ENCODE data around the gene CREBZF. TPM values are rescaled to one million over a fixed set of nuclear protein-coding genes. Genes with fewer than 3 reads are reported as not detected.

CREBZF gene
- total RNA-seq, 1 donor from 2014 or later, result 12.9 TPM

- Histone ChIP-seq H3K4me3 (peak overlapping the region; percentile 88), H3K27me3 (ENCODE audit: low read depth) (no peaks in the 10 kb centered on the region), H3K36me3 (no peaks in the 10 kb centered on the region), H3K9me3 (replicated peaks) (no peaks in the 10 kb centered on the region), H3K27ac (replicated peaks) (peak overlapping the region; percentile 95), H3K4me1 (peaks cover 45% of the 10 kb centered on the region)
- TF ChIP-seq, protein P1, sequence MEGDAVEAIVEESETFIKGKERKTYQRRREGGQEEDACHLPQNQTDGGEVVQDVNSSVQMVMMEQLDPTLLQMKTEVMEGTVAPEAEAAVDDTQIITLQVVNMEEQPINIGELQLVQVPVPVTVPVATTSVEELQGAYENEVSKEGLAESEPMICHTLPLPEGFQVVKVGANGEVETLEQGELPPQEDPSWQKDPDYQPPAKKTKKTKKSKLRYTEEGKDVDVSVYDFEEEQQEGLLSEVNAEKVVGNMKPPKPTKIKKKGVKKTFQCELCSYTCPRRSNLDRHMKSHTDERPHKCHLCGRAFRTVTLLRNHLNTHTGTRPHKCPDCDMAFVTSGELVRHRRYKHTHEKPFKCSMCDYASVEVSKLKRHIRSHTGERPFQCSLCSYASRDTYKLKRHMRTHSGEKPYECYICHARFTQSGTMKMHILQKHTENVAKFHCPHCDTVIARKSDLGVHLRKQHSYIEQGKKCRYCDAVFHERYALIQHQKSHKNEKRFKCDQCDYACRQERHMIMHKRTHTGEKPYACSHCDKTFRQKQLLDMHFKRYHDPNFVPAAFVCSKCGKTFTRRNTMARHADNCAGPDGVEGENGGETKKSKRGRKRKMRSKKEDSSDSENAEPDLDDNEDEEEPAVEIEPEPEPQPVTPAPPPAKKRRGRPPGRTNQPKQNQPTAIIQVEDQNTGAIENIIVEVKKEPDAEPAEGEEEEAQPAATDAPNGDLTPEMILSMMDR (IDR thresholded peaks at IDR 0.05; ENCODE audit: borderline replicate concordance), result no peak
- no peak for DNase-seq
- intact Hi-C loops (cut with micrococcal nuclease), result no loop called here
These were observed 804 bp upstream of the CREBZF start for GRCh38 chr11:85665733-85666132.

DNA sequence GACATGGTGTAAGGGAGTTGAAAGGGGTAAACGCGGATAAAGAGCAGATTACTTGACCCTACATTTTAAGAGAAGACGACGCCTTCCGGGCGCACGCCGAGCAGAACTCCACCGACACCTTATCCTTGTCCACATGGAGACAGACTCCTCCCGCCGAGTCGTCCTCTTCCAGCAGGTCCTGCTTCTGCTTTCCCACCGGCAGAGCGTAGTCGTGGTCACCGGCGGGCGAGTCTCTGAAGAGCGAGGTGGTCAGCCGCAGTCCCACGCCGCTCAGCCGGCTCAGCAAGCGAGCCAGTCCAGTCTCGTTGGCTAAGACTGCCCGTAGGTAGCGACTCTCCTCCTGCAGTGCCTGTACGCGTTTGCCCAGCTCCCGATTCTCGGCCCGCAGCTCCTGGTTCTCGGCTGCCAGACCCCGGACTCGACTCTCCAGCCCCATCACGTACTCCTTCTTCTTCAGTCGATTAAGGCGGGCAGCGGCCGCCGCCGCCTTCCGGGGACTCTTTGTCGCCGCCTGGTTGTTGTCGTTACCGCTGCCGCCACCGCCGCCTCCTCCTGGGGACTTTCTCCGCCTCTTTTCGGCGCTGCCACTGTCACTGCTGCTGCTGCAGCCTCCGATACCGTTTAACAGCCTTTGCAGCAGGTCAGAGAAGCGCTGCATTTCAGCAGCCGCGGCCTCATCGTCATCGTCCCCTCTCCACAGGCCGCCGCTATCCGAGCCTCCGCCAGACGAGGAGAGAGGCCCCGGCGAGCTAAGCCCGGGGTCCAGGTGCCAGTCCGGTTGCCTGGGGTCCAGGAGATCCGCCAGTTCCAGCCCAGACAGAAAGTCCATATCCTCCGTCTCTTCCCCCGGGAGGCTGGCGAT lies 945 bp downstream of the CREBZF start:
- H3K4me3 ChIP-seq, result peak overlapping the region; percentile 88
- H3K9me3 ChIP-seq (replicated peaks), result no peaks in the 10 kb centered on the region
- intact Hi-C loops (cut with micrococcal nuclease), result no loop called here
- H3K27me3 ChIP-seq (ENCODE audit: low read depth), result no peaks in the 10 kb centered on the region
- peak overlapping the region; percentile 95 for H3K27ac ChIP-seq (replicated peaks)
- peaks cover 63% of the 10 kb centered on the region for H3K4me1 ChIP-seq
- peak; percentile 83 for DNase-seq
- TF ChIP-seq, protein P1 (IDR thresholded peaks at IDR 0.05; ENCODE audit: borderline replicate concordance), result peak; percentile 72
- H3K36me3 ChIP-seq, result peaks cover 15% of the 10 kb centered on the region

DNA sequence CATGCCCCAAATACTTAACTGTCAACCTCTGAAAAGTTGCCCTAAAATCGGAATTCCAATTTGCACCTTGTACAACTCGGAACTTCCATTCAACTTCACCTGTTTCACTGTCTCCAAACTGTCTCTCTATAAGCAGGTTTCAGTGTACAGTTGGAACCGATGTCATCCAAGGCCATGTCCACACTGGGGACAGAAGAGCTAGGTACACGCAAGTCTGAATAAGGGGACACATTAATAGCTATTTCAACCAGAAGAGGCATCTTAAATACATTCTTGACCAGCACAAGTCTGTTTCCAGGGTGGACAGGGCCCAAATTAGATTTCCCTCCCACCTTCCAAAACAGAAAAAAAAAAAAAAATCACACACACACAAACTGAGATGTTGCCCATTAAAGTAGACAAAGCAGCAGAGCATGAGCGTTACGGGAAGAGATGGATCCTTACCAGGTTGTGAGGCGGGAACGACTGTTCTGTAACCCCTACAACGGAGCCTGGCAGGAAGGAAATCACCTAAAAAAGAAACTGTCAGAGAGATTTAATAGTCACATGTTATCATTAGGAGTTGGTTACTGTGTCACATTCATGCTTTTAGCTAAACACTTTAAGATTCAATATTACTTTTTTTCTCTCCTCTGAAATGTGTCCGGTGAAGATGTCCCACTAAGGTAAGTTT lies 1.7 kb downstream of the CREBZF start:
- TF ChIP-seq, protein P1 (IDR thresholded peaks at IDR 0.05; ENCODE audit: borderline replicate concordance), result no peak
- H3K4me1 ChIP-seq, result peaks cover 71% of the 10 kb centered on the region
- peak overlapping the region; percentile 88 for H3K4me3 ChIP-seq
- H3K36me3 ChIP-seq, result peaks cover 19% of the 10 kb centered on the region
- no peak for DNase-seq
- H3K9me3 ChIP-seq (replicated peaks), result no peaks in the 10 kb centered on the region
- H3K27me3 ChIP-seq (ENCODE audit: low read depth), result no peaks in the 10 kb centered on the region
- H3K27ac ChIP-seq (replicated peaks), result peak overlapping the region; percentile 95
- intact Hi-C loops (cut with micrococcal nuclease), result no loop called here

DNA sequence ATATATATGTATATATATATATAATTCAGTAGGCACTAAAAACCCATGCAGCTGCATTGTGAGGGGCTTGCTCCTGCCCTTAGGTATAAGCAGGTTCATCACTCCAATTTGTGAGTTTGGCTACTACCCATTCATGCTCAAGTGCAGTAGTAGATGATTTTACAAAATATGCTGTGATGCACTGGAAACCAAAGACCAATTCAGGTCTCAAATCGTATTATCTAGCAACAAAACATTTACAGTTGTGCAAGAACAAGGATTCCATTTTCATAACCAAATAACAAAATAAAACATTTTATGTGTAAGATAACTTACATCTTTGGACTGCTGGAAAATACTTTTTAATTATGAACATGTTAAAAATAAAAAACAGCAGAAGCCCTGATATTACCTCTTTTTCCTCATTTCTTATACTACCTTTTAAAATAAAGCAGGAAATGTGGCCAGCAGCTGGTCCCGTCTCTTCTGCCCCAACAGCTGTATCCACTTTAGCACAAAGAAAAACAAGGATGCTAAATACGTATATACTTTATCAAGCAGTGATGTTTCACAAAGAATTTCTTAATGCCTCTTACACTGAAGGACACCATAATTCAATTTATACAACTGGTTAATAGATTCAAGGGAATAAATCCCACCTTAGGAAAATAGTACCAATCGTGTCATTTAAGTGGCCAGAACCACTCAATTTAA lies 2.8 kb downstream of the CREBZF start:
- no peaks in the 10 kb centered on the region for H3K9me3 ChIP-seq (replicated peaks)
- H3K27ac ChIP-seq (replicated peaks), result no peak overlapping the region
- DNase-seq, result no peak
- intact Hi-C loops (cut with micrococcal nuclease), result no loop called here
- H3K36me3 ChIP-seq, result peaks cover 26% of the 10 kb centered on the region
- TF ChIP-seq, protein P1 (IDR thresholded peaks at IDR 0.05; ENCODE audit: borderline replicate concordance), result no peak
- peak overlapping the region; percentile 88 for H3K4me3 ChIP-seq
- no peaks in the 10 kb centered on the region for H3K27me3 ChIP-seq (ENCODE audit: low read depth)
- peaks cover 82% of the 10 kb centered on the region for H3K4me1 ChIP-seq

DNA sequence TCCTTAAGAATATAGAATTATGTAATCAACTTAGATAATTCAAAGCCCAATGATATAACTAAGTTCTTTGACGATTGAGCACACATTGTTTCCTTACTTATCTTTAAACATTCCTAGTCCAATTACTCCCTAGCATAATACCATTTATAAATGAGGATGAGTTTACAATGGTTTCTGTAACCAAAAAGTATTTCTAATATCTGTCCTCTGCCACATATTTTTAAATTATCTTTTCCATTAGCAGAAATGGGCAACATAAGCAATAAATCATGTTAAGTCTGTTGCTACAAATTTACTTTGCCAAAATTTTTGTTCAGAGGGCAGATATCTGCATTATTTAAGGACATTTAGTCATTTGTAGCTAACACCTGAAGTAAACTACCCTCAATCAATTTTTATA lies 6.7 kb downstream of the CREBZF start:
- no peaks in the 10 kb centered on the region for H3K27me3 ChIP-seq (ENCODE audit: low read depth)
- peaks cover 68% of the 10 kb centered on the region for H3K4me1 ChIP-seq
- TF ChIP-seq, protein P1 (IDR thresholded peaks at IDR 0.05; ENCODE audit: borderline replicate concordance), result no peak
- no peak for DNase-seq
- H3K27ac ChIP-seq (replicated peaks), result no peak overlapping the region
- H3K9me3 ChIP-seq (replicated peaks), result no peaks in the 10 kb centered on the region
- no peak overlapping the region for H3K4me3 ChIP-seq
- H3K36me3 ChIP-seq, result peaks cover 56% of the 10 kb centered on the region
- intact Hi-C loops (cut with micrococcal nuclease), result no loop called here
